ENCODE data around the gene KCNQ1.

KCNQ1 gene

DNA sequence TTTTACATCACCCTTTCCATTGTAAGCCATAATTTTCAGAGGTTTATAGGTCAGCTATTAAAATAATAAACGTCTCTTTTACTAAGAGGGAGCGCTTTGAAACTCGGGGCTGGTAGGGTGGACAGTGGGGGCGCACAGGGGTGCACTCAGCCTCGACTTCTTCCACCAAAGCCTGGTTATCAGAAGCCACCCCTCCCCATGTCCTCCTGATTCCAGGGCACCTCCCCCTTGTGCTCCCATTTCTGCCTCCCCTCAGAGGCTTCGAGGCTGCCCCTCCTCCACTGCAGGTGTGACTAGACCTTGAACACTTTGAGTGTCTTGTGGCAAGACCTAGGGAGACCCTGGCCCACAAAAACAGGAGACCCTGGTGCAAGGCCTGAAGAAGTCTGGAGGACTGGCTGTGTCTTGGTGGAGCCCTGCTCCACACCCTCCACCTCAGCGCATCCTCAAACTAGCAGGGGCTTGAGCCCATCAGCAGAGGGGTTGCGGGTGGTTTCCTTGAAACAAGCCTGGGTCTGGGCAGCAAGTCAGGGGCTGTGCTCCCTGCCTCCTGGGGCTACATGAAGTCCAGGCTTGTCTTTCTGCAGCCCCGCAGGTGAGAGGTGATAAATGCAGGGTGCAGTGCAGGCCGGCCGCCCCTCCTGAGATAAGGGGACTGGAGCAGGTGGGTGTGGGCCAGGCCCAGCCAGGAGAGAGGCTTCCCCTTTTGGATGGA lies 437.7 kb downstream of the KCNQ1 start:
- no peak for ATAC-seq
- no peak for TF ChIP-seq GLIS3 (CRISPR knock-in tag; IDR thresholded peaks at IDR 0.05)
- TF ChIP-seq, protein P1, sequence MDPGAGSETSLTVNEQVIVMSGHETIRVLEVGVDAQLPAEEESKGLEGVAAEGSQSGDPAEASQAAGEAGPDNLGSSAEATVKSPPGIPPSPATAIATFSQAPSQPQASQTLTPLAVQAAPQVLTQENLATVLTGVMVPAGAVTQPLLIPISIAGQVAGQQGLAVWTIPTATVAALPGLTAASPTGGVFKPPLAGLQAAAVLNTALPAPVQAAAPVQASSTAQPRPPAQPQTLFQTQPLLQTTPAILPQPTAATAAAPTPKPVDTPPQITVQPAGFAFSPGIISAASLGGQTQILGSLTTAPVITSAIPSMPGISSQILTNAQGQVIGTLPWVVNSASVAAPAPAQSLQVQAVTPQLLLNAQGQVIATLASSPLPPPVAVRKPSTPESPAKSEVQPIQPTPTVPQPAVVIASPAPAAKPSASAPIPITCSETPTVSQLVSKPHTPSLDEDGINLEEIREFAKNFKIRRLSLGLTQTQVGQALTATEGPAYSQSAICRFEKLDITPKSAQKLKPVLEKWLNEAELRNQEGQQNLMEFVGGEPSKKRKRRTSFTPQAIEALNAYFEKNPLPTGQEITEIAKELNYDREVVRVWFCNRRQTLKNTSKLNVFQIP (CRISPR knock-in tag; IDR thresholded peaks at IDR 0.05; ENCODE audit: borderline replicate concordance, low read depth): no peak
- TF ChIP-seq CSDC2 (CRISPR knock-in tag; IDR thresholded peaks at IDR 0.05): no peak
- no peak for TF ChIP-seq ZC3H10 (CRISPR knock-in tag; IDR thresholded peaks at IDR 0.05)
- TF ChIP-seq PPARA (CRISPR knock-in tag; IDR thresholded peaks at IDR 0.05; ENCODE audit: borderline replicate concordance): no peak
- no peak for TF ChIP-seq ARNTL (CRISPR knock-in tag; IDR thresholded peaks at IDR 0.05; ENCODE audit: borderline replicate concordance, low read depth)
- TF ChIP-seq, protein P2, sequence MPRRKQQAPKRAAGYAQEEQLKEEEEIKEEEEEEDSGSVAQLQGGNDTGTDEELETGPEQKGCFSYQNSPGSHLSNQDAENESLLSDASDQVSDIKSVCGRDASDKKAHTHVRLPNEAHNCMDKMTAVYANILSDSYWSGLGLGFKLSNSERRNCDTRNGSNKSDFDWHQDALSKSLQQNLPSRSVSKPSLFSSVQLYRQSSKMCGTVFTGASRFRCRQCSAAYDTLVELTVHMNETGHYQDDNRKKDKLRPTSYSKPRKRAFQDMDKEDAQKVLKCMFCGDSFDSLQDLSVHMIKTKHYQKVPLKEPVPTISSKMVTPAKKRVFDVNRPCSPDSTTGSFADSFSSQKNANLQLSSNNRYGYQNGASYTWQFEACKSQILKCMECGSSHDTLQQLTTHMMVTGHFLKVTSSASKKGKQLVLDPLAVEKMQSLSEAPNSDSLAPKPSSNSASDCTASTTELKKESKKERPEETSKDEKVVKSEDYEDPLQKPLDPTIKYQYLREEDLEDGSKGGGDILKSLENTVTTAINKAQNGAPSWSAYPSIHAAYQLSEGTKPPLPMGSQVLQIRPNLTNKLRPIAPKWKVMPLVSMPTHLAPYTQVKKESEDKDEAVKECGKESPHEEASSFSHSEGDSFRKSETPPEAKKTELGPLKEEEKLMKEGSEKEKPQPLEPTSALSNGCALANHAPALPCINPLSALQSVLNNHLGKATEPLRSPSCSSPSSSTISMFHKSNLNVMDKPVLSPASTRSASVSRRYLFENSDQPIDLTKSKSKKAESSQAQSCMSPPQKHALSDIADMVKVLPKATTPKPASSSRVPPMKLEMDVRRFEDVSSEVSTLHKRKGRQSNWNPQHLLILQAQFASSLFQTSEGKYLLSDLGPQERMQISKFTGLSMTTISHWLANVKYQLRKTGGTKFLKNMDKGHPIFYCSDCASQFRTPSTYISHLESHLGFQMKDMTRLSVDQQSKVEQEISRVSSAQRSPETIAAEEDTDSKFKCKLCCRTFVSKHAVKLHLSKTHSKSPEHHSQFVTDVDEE (CRISPR knock-in tag; IDR thresholded peaks at IDR 0.05): no peak
- no peak for TF ChIP-seq RARB (CRISPR knock-in tag; IDR thresholded peaks at IDR 0.05)
- TF ChIP-seq ZFP3 (CRISPR knock-in tag; IDR thresholded peaks at IDR 0.05): no peak
- no peak for TF ChIP-seq ZNF8 (CRISPR knock-in tag; IDR thresholded peaks at IDR 0.05)
- TF ChIP-seq SNAI2 (CRISPR knock-in tag; IDR thresholded peaks at IDR 0.05): no peak
- TF ChIP-seq ZNF70 (CRISPR knock-in tag; IDR thresholded peaks at IDR 0.05): no peak
- TF ChIP-seq TOX (CRISPR knock-in tag; IDR thresholded peaks at IDR 0.05; ENCODE audit: borderline replicate concordance): no peak
- TF ChIP-seq, protein P3, sequence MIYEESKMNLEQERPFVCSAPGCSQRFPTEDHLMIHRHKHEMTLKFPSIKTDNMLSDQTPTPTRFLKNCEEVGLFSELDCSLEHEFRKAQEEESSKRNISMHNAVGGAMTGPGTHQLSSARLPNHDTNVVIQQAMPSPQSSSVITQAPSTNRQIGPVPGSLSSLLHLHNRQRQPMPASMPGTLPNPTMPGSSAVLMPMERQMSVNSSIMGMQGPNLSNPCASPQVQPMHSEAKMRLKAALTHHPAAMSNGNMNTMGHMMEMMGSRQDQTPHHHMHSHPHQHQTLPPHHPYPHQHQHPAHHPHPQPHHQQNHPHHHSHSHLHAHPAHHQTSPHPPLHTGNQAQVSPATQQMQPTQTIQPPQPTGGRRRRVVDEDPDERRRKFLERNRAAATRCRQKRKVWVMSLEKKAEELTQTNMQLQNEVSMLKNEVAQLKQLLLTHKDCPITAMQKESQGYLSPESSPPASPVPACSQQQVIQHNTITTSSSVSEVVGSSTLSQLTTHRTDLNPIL (CRISPR knock-in tag; IDR thresholded peaks at IDR 0.05; ENCODE audit: low read depth): no peak
- no peak for TF ChIP-seq ISL1 (CRISPR knock-in tag; IDR thresholded peaks at IDR 0.05)
- no peak for TF ChIP-seq ZNF565 (CRISPR knock-in tag; conservative IDR thresholded peaks at IDR 0.05; ENCODE audit: low read depth)
- no peak for TF ChIP-seq BACH2 (CRISPR knock-in tag; IDR thresholded peaks at IDR 0.05; ENCODE audit: borderline replicate concordance)
- TF ChIP-seq, protein P4, sequence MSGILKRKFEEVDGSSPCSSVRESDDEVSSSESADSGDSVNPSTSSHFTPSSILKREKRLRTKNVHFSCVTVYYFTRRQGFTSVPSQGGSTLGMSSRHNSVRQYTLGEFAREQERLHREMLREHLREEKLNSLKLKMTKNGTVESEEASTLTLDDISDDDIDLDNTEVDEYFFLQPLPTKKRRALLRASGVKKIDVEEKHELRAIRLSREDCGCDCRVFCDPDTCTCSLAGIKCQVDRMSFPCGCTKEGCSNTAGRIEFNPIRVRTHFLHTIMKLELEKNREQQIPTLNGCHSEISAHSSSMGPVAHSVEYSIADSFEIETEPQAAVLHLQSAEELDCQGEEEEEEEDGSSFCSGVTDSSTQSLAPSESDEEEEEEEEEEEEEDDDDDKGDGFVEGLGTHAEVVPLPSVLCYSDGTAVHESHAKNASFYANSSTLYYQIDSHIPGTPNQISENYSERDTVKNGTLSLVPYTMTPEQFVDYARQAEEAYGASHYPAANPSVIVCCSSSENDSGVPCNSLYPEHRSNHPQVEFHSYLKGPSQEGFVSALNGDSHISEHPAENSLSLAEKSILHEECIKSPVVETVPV (CRISPR knock-in tag; IDR thresholded peaks at IDR 0.05): no peak

DNA sequence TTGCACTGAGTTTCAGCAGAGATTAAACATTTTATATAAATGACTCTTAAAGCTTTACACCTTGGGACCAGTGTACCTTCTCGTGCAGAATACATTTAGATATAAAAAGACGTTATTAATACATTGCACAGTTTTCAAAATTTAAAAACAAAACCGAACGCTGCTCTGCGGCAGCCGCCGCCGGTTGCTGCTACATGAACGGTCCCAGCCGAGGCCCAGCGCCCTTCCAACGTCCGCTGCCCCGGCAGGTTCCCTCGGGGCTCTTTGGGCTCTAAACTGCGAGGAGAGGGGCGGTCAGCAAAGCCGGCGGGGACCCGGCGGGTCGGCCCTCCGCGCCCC lies 438.8 kb downstream of the KCNQ1 start:
- ATAC-seq: no peak

More for the DNA sequence above, 438.8 kb downstream of the KCNQ1 start:
- TF ChIP-seq TCF4 (CRISPR knock-in tag; IDR thresholded peaks at IDR 0.05; ENCODE audit: borderline replicate concordance): no peak
- TF ChIP-seq, protein P1 (CRISPR knock-in tag; IDR thresholded peaks at IDR 0.05; ENCODE audit: borderline replicate concordance, low read depth): no peak
- TF ChIP-seq ZNF70 (CRISPR knock-in tag; IDR thresholded peaks at IDR 0.05): no peak
- TF ChIP-seq ZFP3 (CRISPR knock-in tag; IDR thresholded peaks at IDR 0.05): no peak
- no peak for TF ChIP-seq ESRRG (CRISPR knock-in tag; IDR thresholded peaks at IDR 0.05)
- TF ChIP-seq OSR1 (CRISPR knock-in tag; IDR thresholded peaks at IDR 0.05): no peak
- TF ChIP-seq, protein P5, sequence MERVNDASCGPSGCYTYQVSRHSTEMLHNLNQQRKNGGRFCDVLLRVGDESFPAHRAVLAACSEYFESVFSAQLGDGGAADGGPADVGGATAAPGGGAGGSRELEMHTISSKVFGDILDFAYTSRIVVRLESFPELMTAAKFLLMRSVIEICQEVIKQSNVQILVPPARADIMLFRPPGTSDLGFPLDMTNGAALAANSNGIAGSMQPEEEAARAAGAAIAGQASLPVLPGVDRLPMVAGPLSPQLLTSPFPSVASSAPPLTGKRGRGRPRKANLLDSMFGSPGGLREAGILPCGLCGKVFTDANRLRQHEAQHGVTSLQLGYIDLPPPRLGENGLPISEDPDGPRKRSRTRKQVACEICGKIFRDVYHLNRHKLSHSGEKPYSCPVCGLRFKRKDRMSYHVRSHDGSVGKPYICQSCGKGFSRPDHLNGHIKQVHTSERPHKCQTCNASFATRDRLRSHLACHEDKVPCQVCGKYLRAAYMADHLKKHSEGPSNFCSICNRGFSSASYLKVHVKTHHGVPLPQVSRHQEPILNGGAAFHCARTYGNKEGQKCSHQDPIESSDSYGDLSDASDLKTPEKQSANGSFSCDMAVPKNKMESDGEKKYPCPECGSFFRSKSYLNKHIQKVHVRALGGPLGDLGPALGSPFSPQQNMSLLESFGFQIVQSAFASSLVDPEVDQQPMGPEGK (CRISPR knock-in tag; IDR thresholded peaks at IDR 0.05; ENCODE audit: borderline replicate concordance): no peak
- TF ChIP-seq TOX (CRISPR knock-in tag; IDR thresholded peaks at IDR 0.05; ENCODE audit: borderline replicate concordance): no peak
- TF ChIP-seq ARNTL (CRISPR knock-in tag; IDR thresholded peaks at IDR 0.05; ENCODE audit: borderline replicate concordance, low read depth): no peak
- TF ChIP-seq SNAI2 (CRISPR knock-in tag; IDR thresholded peaks at IDR 0.05): no peak
- no peak for TF ChIP-seq GLIS3 (CRISPR knock-in tag; IDR thresholded peaks at IDR 0.05)
- TF ChIP-seq BACH2 (CRISPR knock-in tag; IDR thresholded peaks at IDR 0.05; ENCODE audit: borderline replicate concordance): no peak
- no peak for TF ChIP-seq PPARA (CRISPR knock-in tag; IDR thresholded peaks at IDR 0.05; ENCODE audit: borderline replicate concordance)
- no peak for TF ChIP-seq ZNF8 (CRISPR knock-in tag; IDR thresholded peaks at IDR 0.05)
- TF ChIP-seq, protein P3 (CRISPR knock-in tag; IDR thresholded peaks at IDR 0.05; ENCODE audit: low read depth): no peak
- TF ChIP-seq RARB (CRISPR knock-in tag; IDR thresholded peaks at IDR 0.05): no peak
- no peak for TF ChIP-seq ZNF565 (CRISPR knock-in tag; conservative IDR thresholded peaks at IDR 0.05; ENCODE audit: low read depth)
- TF ChIP-seq ISL1 (CRISPR knock-in tag; IDR thresholded peaks at IDR 0.05): no peak
- TF ChIP-seq, protein P2 (CRISPR knock-in tag; IDR thresholded peaks at IDR 0.05): no peak

All from SK-N-SH treated with all-trans-retinoic acid at 6 μM for 48 hours (cell line).